Epithelial cell of proximal tubule (primary cell): Measurements from ENCODE around the gene NSMCE1. TPM values are rescaled to one million over a fixed set of nuclear protein-coding genes. Genes with fewer than 3 reads are reported as not detected.

Source experiments
- DNase-seq: peaks from one replicate; pipeline ENCODE4 v3.0.0-alpha.2; 2011; ENCODE audit warnings: low read depth
- H3K4me3 ChIP-seq: 2 replicates; pipeline ENCODE4 v1.5.1; 2011; ENCODE audit warnings: low read depth, mild to moderate bottlenecking, low read length
- total RNA-seq: library from RNA; depleted of rRNA; stranded (reverse); fragments of >200 nt; gene quantifications from 2 replicates; pipeline ENCODE4 v1.2.3, GENCODE V29; 2015
- TF ChIP-seq, protein P1 (sequence below): conservative IDR thresholded peaks from 2 replicates; pipeline ENCODE4 v1.5.1; 2012; ENCODE audit warnings: low read depth, mild to moderate bottlenecking, low read length

Gene NSMCE1
- total RNA-seq, 1 donor from 2014 or later: 86.3 TPM

DNA sequence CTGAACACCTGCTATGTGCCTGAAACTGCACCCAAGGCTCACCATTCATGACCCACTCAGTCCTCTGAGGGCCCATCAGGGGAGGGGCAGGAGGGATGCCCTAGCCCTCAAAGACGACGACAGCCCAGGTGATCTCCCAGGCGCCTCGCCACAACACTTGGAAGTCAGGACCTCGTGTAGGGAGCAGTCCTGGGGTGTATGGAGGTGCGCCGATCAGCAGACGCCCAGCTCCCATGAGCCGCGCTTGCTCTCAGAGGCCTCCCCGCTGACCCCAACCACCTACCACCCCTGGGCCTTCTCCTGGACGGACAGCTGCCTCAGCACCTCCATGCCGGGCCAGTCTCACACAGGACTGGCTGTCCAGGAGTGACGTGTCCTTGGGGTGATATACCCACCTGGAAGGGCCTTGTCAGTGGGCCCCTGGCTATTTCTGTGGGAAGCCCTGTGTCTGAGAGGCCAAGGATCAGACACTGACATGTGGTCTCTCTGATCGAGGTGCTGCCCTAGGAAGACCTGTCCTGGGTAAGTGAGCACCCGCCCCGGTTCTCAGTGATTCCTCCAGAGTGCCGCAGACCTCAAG, 38.6 kb downstream of the NSMCE1 start:
- H3K4me3 ChIP-seq: no peak overlapping the region
- DNase-seq: no peak
- TF ChIP-seq, protein P1, sequence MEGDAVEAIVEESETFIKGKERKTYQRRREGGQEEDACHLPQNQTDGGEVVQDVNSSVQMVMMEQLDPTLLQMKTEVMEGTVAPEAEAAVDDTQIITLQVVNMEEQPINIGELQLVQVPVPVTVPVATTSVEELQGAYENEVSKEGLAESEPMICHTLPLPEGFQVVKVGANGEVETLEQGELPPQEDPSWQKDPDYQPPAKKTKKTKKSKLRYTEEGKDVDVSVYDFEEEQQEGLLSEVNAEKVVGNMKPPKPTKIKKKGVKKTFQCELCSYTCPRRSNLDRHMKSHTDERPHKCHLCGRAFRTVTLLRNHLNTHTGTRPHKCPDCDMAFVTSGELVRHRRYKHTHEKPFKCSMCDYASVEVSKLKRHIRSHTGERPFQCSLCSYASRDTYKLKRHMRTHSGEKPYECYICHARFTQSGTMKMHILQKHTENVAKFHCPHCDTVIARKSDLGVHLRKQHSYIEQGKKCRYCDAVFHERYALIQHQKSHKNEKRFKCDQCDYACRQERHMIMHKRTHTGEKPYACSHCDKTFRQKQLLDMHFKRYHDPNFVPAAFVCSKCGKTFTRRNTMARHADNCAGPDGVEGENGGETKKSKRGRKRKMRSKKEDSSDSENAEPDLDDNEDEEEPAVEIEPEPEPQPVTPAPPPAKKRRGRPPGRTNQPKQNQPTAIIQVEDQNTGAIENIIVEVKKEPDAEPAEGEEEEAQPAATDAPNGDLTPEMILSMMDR: no peak

DNA sequence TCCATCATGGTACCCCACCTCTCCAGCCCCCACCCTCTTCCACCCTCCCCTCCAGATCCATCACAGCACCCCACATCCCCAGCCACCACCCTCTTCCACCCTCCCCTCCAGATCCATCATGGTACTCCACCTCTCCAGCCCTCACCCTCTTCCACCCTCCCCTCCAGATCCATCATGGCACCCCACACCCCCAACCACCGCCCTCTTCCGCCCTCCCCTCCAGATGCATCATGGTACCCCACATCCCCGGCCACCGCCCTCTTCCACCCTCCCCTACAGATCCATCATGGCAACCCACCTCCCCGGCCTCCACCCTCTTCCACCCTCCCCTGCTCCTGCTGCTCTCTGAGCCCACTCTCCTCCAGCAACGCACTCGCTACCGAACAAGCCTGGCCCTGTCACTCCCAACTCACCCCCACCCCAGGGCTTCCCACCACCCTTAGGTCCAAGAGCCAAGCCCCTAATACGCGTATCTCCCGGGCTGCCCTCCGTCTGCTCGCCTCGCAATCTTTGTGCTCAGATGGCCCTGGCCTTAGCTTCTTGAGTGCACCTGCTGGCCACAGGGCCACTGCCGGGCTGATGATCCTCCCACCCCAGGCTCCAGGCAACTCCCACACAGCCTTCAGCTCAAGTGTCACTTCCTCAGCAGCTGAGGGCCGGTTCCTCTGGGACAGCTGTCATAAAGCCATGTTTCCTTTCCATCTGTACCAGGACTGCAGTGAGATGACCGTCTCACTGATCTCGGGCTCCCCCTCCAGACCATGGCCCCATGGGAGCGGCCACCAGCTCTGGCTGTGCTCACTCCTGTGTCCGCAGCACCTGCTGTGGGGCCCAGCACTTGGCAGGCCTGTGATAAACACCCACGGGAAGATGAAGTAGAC, 39.7 kb downstream of the NSMCE1 start:
- TF ChIP-seq, protein P1: no peak
- no peak for DNase-seq
- H3K4me3 ChIP-seq: no peak overlapping the region

DNA sequence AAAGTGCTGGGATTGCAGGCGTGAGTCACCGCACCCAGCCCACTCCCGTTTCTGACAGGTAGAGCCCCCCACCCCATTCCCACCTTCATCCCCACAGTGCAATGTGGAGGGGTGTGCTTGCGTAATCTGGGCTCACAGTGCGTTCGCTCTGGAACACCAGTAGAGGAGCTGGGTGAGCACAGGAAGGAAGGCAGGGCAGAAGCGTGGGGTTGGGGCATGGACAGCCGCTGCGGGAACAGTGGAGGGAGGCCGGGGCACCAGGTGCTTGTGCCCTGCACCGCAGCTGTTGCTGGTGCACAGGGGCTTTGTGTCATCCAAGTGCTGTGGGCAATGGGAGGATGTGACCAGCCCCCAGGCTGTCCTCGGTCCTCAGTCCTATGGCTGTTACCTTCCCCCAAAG, 40.5 kb downstream of the NSMCE1 start:
- no peak overlapping the region for H3K4me3 ChIP-seq
- DNase-seq: no peak
- TF ChIP-seq, protein P1: no peak

DNA sequence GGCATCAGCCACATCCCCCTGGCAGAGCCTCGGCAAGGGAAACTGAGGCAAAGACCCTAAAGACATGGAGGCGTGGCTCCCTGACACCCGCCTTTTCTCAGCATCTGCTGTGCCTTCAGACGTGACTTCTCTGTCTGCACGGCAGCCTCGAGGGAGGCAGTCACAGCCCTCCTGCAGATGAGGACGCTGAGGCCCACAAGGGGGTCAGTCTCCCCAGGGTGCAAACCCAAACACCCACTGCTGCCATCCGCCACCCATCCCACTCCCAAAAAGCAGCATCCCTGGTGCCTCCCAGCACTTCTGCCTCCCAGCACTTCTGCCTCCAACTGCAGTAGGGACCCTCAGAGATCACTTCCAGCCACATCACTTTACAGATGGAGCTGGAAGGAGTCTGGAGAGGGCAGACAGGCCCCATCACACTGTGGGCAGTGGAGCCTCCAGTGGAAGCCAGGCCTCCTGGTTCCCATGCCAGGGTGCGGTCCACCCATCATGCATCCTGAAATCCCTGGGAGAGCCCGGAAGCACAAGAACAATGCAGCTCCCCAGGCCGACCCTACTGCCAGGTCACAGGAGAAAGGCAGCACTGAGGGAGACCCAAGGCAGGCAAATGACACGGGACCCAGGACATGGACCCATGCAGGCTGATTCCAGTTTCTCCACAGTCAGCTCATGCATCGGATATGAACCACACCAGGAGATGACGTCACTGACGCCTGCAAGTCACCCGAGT, 41.4 kb downstream of the NSMCE1 start:
- H3K4me3 ChIP-seq: no peak overlapping the region
- TF ChIP-seq, protein P1: no peak
- DNase-seq: no peak

DNA sequence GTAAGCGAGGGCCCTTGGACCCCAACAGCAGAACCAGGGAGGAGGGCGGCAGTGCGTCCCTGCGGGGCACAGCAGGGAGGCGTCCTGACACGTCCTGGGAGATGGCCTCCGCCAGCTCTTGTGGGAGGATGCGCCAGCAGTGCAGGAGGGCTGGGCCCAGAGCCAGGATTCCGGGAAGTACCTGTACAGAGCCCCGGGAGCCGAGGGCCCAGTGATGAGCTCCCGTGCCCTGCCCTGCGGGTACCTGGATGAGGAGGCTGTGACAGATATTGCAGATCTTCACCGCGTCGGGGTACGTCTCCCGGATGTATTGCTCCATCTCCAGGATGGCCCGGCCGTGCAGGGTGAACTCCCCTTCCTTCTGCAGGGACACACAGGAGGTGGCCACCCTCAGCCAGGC, 42.1 kb downstream of the NSMCE1 start:
- no peak overlapping the region for H3K4me3 ChIP-seq
- TF ChIP-seq, protein P1: no peak
- DNase-seq: no peak

DNA sequence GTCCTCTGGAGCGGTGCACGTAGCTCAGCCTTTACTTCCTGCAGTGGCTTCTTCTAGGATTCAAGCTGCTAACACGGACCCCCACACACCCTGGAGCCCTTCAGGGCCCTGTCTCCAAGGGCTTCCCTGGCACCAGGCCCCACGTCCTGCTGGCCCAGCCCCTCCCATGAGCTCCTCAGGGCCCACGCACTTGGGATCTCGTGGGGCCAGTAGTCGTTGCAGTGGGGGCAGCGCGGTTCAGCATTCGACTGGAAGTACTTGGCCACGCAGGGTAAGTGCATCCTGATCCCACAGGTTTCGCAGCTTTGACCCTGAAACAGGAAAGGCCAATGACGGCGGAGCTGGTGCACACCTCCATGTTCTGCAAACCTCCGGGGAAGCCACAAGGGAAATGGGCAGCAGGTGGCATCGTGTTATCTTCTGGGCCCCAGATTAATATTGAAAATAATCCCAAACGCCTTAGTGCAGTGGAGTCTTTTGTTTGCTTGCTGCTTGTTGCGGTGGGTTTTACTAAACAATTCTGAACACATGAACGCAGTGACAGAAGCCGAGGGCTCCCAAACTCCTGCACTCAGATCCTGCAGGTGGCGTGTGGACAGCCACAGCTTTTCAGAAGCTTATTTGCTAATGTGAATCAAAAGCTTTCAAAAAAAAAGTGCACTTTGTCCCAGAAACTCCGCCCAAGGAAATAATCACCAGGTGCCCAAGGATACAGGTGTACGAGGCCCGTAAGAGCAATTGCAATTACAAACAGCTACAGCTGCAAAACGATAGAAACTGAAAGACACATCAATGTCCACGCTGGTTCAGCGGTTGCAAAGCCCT, 42.8 kb downstream of the NSMCE1 start:
- no peak for DNase-seq
- TF ChIP-seq, protein P1: no peak
- no peak overlapping the region for H3K4me3 ChIP-seq
